DLD1 (cell line): ENCODE results near the gene TRAF3IP3.
"Not testable (repeated sequence)": the region's sequence is repeated elsewhere in the genome, so short reads cannot be mapped to it uniquely, and the experiment has no call there.

Experiments used
- in situ Hi-C: cut with HindIII; loops from 2 replicates; pipeline ENCODE4 v1.10.0; 2017; ENCODE audit warnings: low sequenced_read_pairs

The TRAF3IP3 gene

DNA sequence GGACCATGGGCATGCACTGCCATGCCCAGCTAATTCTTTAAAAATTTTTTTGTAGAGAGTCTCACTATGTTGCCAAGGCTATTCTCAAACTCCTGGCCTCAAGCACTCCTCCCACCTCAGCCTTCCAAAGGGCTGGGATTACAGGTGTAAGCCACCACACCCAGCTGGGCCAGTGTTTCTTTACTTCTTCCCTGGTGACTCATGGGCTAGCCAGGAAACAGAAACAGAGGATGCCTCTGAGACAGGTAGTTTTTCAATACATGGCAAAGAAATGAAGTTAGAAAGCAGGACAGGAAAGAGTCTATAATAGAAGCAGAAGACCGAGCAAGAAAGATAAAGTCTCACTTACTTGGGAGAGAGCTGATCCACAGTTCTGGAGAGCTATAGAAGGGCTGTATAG is 36.1 kb downstream of the TRAF3IP3 start:
- in situ Hi-C loops, result no loop called here

GRCh38 chr1:209793711-209794110 is 37.9 kb downstream of the TRAF3IP3 start:
- in situ Hi-C loops, result not testable (repeated sequence)

DNA sequence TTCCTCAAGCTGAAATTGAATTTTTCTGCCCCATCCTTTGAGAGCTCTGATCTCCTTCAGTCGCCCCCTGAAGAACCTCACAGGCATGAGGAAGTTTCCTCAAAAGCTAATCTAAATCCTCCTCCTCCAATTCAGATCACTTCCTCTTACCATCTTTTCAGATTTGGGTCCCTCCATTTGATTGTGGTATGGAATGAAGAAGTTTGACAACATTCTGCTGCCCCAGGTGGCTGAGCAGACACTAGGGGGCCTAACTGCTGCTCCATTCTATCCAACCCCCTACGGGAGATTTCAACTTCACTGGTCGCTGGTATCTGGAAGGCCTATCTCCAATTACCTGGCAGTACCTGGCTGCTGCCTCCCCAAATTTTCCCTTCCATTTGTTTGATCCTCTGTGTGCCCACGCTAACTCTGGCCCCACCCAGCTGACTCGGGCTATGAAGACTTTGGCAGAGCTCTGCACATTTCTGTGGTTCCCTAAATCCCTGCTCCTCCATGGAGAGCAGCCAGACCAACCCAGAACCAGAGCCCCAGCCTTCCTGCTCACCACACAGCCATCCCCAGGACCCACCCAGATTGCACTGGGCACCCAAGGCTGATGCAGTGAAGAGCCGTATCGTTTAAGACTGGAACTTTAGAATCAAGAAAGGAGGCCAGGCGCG is 42.3 kb downstream of the TRAF3IP3 start:
- in situ Hi-C loops, result no loop called here

- in situ Hi-C loops, result no loop called here
Measured at GRCh38 chr1:209800984-209801834, 45.4 kb downstream of the TRAF3IP3 start.

DNA sequence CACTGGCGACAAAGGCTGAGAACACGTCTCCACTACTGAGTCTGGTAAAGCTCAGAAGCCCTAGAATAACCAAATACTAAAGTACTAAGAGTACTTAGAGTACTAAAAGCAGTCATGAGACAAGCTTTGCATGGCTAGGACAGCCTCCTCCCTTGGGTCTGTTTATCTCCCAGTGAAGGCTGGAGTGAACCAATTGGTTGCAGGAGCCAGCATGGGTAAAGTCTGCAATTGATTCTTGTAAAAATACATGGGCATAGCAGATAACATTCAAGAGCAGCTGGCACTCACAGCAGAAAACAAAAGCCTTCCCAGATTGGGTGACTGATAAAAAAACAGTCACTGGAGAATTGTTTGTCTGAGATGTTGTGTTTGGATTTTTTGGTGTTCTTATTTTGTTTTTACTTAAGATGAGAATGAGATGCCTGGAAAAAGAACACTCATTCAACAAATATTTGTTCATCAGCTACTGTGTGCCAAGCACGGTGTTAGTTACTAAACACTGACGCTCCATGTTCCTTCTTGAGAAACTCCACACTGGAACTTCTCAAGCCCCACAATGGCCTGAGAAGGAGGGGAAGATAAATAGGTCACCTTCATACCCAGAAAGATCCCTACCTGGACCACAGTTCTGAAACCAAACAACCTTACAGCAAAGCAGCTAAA is 46.4 kb downstream of the TRAF3IP3 start:
- in situ Hi-C loops, result no loop called here

DNA sequence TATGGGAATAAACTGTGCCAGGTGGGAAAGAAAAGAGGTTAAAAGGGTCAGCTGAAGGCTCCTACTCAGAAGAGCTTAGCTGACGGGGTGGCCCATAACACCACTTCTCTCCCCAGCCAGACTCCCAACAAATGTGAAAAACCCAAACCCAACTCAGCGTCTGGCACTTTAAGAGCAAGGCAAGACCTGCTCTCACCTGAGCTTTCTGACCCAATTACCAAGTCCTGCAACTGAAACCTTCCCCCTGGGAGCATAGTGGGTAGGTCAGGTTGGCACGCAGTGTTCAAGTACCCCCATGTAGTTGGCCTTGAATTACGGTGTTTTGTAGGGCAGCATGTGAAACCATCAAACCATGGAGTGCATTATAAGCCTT is 46.9 kb downstream of the TRAF3IP3 start:
- in situ Hi-C loops, result no loop called here

- in situ Hi-C loops, result no loop called here
Measured at GRCh38 chr1:209803568-209803967, 47.7 kb downstream of the TRAF3IP3 start.

DNA sequence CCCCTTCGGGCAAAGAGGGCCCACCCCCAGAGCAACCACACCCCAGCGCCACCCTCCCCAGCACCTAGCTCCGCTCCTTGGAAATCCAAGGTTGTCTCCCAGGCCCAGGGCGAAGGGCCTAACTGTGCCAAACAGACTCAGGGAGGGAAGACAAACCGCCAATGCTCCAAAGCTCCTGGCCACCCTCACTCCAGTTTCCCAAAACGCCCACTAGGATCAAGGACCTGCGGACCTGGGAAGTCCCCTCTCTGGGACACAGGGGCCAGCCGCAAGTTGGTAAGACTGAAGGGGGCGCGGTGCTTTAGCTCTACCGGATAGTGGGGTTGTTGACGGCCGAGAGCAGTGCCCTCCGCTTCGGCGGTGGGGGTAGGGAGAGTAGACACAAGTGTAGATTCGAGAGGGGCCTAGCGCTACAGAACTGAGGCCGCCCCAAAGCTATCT is 49.5 kb downstream of the TRAF3IP3 start:
- in situ Hi-C loops, result no loop called here

DNA sequence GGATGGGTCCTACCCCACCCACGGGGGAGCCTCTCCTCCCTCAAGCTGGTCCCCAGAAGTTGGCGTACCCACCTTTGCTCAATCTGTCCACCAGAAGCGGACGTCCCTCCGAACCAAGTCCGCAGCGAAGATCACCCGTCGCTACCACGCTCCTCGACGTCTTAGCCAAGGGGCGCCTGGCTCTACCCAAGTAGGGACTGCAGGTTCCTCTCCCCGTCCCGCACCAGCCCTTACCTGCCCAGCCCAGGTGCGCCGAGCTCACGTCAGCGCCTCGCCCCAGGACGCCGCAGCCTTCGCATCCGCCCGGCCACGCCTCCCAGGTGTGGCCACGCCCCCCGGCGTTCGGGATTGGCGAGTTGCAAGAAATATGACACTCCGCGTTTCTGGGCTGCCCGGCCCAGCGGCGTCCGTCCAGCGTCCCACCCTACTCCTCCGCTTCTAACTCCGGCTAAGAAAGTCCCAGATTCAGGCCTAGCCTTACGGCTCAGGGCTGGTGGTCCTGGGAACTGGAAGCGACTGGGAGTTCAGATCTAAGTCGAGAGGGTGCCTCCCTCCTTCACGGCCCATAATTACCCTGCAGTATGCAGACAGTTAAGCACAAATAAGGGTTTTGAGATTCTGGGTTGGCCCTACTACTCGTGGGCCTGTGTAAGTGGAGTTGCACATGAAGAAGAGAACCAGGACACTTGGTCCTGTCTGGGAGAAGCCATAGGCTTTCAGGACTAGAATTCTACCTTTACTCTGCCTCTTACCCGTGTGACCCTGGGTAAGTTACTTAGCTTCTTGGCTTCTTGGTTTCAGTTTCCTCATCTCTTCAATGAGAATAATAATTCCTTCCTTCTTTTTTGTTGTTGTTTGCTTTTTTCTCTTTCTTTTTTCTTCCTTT is 50.3 kb downstream of the TRAF3IP3 start, which contains the start of gene IRF6:
TSS of gene IRF6 (minus strand) at position 268 of the 886 bp plus-strand sequence. CDS start 4,729 bp downstream, outside the sequence.
- in situ Hi-C loops, result no loop called here

GRCh38 chr1:209807509-209807908 is 51.7 kb downstream of the TRAF3IP3 start:
- in situ Hi-C loops, result no loop called here

DNA sequence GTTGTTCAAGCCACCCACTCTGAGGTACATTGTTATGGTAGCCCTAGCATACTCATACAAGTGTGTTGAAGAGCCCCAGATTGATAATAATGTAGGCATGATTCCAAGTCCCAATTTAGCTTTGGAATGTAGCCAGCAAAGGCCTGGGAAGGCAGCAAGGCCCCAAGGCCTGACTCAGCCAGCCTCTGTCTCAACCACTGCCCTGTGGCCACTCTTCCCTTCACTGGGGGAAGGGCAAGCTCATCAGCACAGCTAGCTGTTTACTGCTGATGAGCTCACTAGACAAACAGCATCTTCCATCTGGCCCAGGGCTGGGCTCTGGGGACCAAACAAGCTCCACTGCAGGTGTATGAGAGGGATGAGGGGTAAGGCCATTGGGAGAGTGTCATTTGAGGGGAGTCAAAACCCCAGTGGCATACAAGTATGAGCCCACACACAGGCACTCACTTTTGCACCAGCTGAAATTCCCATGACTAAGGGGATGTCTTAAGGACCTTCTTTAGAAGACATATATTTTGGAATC is 52.3 kb downstream of the TRAF3IP3 start:
- in situ Hi-C loops, result no loop called here

DNA sequence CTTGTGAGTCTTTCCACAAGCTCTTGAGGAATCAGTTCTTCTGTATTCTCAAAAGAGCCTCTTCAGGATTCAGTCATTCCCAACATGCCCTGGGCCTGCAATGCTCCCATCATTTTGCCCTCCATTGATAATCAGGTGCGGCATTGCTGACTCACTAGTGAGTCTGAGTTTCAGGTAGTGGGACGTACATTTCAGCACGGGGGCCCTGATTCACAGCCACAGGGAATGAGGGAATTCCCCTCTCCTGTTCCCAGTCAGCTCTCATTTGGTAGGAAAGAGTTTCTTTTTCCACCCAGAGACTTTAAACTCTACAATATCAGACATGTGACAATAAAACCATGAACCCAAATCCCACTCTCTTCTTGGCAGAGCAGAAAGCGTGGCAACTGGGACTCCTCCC is 53.8 kb downstream of the TRAF3IP3 start:
- in situ Hi-C loops, result no loop called here

DNA sequence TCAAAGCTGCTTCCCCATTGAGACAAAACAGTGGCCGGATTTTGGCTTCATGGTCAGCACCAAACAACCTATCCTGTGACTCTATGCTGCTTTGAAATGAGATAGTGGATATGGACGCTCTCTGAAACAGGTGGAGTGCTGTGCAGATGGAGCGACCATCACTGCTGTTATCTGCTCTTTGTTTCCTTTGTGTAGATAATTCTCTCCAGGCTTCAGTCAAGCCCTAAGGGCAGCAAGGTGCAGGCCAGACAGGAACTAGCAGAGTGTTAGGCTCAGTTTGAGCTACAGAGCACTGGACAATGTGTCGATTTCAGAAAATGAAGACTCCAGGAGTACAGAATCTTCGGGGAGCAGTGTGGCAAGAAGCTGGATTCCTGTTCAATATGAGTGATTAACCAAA is 54.9 kb downstream of the TRAF3IP3 start:
- in situ Hi-C loops, result no loop called here

- in situ Hi-C loops, result no loop called here
Measured at GRCh38 chr1:209813902-209814301, 58.0 kb downstream of the TRAF3IP3 start.

DNA sequence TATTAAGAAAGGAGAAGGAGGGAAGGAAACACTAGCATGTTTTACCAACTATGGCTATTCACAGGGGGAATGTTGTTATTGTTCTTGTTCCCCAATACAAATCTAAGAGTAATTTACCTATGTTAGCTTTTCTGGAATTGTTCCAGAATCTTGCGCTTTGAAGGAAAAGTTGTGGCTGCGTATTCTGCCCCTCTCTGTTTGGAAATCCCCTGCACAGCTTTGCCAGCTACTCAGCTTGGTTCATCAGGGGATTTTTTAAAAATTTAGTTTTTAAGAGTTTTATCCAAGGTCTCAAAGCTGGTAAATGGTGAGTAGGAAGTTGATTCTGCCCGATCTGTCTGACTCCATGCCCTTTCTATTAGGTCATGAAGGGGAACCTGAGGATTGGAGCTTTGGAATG is 59.6 kb downstream of the TRAF3IP3 start:
- in situ Hi-C loops, result no loop called here

- in situ Hi-C loops, result no loop called here
Measured at GRCh38 chr1:209815931-209816341, 60.1 kb downstream of the TRAF3IP3 start.

- in situ Hi-C loops, result no loop called here
Measured at GRCh38 chr1:209816923-209817322, 61.1 kb downstream of the TRAF3IP3 start.

- in situ Hi-C loops, result no loop called here
Measured at GRCh38 chr1:209817691-209818090, 61.8 kb downstream of the TRAF3IP3 start.

DNA sequence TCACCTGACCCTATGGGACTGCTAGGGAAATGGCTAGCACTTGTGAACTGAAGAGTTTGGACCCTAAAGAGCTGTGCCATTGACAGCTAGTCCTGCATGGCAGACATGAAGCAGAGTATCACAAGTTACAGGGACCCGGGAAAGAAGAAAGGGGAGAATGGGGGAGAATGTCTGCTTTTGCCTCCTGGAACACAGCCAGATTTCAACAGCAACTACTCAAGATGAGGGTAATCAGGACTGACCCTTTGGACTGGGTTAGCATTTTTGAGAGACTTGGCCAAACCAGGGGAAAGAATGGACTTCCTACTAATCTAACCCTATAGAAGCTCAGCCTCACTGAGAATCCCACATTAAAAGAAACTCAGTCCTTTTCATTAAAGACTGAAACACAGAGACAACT is 63.2 kb downstream of the TRAF3IP3 start:
- in situ Hi-C loops, result no loop called here

DNA sequence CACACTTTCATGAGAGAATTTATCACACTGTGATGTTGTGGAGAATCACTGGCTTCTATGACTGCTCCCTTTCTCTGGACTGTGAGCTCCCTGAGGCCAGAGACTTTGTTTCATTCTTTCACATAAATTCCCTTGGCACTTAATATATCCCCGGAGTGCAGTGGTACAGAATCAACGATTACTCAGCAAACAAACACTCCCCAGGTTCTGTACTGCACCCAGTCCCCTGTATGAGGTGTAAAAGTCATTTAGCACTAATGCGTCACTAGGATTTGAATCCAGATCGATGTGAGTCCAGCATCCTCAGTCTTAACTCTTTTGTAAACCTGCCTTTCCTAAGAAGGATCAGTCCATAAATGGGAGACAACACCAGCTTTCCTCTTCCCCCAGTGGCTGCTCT is 65.1 kb downstream of the TRAF3IP3 start:
- in situ Hi-C loops, result no loop called here
